Neural progenitor cell (in vitro differentiated cells): ENCODE measurements around the gene TPM3.

Experiments used
- CTCF ChIP-seq: fragments of 200-600 bp; sonication (generic); IDR thresholded peaks from 2 replicates; pipeline ENCODE4 v1.5.1; 2017; ENCODE audit warnings: antibody characterized with exemption, mild to moderate bottlenecking
- EZH2phosphoT487 ChIP-seq: fragments of 200-600 bp; sonication (generic); IDR thresholded peaks from 2 replicates; pipeline ENCODE4 v1.6.1; 2017; ENCODE audit warnings: antibody characterized with exemption

- TF ChIP-seq CTCF (no peak), EZH2phosphoT487 (no peak)
Observed at GRCh38 chr1:154170547-154171222, 21.2 kb downstream of the TPM3 start.
